ENCODE results near the gene ACOT13.
"Not testable (repeated sequence)": the region's sequence is repeated elsewhere in the genome, so short reads cannot be mapped to it uniquely, and the experiment has no call there.

Gene ACOT13

DNA sequence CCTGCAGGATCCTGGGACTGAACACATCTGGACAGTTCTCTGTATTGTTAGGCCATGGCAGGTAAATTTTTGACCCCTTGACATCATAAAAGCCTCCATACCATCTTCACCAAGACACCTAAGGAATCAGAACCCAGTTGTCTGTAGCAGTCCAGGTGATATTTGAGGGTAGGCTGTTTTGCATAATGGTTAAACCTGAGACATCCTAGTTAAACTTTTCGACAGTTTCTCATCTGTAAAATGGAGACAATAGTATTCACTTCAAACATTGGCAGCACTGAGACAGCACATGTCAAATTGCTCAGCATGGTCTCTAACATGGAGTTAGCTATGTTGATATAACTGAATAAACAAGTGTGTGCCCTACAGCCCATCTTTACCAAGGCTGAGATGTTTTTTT, 27.3 kb downstream of the ACOT13 start:
- DNase-seq: no peak

DNA sequence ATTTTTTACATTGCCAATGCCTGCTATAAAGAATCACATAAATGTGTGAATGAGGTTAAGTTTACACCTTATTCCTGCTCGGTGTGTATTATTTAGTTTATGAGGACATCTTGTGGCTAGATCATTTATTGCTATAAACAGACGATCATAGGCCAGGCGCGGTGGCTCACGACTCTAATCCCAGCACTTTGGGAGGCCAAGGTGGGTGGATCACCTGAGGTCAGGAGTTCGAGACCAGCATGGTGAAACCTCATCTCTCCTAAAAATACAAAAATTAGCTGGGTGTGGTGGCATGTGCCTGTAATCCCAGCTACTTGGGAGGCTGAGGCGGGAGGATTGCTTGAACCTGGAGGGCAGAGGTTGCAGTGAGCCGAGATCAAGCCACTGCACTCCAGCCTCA, 28.8 kb downstream of the ACOT13 start:
- DNase-seq: not testable (repeated sequence)

DNA sequence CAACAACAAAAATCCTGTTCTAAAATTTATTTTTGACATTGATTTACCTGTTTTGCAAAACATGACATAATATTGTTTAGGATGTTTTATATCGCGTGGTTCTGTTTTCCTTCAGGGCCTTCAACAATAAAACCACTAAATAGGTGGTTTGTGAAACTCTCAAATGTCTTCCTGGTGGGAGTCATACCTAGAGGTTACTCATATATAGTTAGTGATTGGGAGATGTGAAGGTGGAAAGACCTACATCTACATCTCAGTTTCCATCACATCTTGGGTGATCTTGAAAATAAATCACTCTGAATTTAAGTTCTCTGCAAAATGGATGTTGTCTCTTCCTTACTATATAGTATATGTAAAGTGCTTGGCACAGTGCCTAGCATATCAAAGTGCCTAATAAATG, 29.2 kb downstream of the ACOT13 start:
- DNase-seq: no peak

DNA sequence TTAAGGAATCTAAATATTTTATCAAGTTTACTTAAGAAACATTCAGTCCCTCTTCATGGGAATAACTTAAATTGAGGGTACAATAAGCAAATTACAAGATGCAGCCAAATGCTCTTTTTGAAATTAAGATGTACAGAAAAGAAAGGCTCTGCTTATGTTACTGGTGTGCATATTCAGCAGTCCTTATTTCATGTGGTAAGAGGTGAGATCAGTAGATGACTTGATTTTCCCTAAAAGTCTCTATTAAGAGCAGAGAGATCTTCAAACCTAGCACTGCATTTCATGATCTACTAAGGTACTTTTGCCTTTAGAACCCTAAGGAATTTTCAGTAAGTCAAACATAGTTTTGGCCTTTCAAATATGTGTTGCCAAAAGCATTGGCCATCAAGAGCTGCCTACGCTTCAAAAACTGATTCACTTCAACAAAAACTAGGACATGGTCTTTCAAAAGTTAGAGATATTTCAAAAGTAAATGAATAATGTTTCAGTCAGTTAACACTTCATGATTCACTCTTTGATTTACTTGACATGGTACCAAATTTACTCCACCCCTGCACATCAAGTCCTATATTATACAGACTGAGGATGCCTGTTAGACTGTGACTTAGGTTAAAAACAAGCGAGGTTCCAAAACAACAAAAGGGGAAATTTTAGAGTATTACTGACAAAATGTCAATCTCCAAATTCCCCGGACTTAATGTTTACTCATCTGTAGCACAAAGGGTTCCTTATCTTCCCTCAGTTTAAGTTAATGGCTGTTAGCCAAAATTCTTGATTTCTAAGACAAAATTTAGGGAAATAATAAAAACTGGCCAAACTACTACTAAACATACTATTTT, 32.9 kb downstream of the ACOT13 start:
- no peak for DNase-seq

DNA sequence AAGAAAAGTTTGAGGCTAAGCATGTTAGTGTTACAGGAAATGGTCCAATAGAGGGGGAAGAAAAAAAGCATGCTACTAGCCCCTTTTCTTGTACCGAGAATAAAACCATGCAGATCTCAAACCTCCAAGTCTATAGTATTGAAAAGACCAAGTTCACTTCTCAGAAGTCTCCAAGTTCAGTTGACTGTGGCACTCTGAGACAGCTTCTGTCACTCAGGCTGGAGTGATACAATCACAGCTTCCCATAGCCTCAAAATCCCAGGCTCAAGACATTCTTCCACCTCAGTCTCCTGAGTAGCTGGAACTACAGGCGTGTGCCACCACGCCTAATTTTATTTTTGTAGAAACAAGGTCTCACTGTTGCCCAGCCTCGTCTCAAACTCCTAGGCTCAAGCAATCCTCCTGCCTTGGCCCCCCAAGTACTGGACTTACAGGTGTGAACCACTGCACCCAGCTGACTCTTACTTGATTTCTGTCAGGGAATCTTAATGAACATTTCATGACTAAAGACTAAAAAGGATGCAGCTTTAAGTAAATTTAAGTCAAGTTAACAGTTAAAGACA, 35.9 kb downstream of the ACOT13 start:
- no peak for DNase-seq

DNA sequence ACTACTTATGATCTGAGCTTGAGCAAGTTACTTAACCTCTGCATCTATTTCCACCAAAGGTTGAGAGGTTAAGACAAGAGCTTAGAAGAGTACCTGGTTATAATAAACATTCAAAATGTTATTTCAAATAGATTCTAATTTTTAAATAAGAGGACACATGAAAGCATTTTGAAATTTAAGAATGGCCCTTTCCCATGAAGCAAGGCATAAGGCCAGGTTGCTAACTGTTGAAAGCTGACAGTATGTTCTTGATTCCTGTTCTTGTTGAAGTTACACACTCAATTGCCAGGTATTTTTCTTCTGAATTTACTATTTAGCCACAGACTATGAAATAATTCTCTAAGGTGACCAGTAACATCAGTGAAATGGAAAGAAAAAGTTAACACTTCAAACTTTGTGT, 37.6 kb downstream of the ACOT13 start:
- no peak for DNase-seq

DNA sequence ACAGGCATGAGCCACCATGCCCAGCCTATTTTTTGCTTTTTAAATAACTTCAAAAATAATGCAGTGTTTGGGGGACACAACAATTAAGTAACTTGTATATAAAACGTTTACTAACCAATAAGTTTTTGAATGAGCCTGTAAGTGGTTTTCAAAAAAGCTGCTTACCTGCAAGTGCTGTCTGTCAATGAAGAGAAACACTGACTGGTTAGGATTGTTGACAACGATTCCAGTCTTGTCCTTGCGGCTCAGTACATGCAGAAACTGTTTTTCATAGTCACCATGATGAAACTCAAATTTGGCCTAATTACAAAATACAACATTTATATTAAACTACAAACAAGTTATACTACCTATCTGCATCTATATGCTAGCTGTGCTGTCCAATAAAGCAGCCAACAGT, 41.7 kb downstream of the ACOT13 start:
- DNase-seq: no peak

DNA sequence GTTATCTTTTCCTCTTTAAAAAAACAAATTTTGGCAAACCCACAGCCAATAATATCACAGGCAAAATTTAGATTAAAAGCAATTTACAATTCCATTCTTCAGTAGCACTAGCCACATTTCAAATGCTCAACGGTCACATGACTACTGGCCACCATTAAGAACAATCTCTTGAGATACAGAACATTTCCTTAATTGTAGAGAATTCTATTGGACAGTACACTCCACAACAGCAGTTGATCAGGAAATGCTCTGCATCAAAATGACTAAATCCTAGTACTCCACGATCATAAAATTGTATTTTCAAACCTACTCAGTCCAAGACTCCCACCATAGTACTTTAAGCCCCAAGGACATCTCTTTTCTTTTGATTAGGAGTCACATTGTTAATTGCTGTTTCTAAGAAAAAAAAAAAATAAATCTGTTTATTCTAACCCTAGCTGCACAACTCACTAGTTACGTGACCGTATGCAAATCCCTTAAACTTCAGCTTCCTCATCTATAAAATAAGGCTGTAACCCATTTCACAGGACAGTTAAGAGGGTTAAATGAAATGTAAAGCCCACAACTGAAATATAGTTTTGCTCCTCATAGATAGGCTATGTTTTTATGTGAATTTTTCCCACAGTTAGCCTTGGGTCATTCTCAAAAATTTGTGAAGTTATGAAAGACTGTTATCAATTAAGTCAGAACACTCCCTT, 42.3 kb downstream of the ACOT13 start:
- no peak for DNase-seq

DNA sequence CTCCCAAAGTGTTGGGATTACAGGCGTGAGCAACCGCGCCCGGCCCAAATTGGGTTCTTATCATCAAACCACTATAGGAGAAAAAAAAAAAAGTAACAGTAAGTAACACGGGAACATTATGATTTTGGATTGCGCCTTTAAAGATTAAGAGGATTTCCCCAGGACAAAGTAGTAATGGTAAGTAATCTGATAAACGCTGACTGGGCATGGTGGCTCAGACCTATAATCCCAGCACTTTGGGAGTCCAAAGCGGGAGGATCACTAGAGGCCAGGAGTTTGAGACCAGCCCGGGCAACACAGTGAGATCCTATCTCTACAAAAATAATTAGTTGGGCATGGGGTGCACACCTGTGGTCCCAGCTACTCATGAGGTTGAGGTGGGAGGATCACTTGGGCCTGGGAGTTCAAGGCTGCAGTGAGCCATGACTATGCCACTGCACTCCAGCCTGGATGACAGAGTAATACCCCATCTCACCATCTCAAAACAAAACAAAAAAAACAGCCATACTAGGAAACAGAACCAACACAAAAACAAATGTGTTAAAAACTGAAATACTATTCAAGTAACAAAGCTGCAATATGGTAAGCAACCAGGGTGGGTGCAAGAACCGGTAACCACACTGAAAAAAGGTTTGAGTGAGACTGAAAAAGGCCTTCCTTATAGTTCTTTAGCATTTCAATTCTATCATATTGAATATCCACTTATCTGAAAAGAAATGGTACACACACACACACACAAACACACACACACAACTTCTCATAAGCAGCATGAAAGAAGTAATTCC, 43.8 kb downstream of the ACOT13 start:
- no peak for DNase-seq

DNA sequence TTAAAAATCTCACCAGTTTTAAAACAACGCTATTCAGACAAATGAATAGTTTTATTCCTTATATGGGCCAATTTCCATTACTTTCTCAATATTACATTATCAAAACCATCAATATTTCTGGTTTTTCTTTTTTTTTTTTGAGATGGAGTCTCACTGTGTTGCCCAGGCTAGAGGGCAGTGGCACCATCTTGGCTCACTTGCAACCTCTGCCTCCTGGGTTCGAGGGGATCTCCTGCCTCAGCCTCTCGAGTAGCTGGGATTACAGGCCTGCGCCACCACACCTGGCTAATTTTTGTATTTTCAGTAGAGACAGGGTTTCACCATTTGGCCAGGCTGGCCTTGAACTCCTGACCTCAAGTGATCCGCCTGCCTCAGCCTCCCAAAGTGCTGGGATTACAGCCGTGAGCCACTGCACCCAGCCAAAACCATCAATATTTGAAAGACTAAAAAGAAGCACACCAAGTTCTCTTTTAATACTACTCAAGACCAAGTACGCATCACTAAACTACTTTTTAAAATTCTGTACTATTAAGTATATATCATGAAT, 49.8 kb downstream of the ACOT13 start:
- not testable (repeated sequence) for DNase-seq

DNA sequence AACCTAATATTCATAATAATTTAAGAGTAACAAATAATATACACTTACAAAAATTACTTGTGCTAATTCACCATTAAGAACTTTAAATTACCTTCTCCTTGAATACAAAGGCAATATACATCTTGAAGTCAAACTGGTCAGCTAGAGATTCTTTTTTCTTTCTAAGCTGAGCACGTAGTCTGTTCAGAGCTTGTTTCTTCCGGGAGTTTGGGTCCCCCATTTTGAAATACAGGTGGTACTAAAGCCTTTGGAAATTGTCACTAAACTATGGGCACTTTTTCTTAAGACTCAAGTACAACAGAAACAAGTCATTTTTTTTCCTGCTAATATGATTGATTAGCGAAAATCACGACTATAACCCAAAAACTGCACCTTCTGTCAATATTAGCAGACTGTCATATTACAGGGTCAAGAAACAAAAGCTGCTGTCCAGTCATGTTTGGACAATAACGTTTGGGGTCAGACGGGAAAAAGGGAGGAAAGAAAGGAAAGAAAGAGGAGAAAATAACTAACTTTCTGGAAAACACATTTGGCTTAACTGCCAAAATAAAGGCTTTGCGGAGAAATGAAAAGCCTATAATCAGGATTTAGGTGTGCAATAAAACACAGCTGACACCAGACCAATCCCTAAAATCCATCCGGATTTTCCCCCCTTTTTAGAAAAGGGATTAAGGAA, 51.7 kb downstream of the ACOT13 start:
- DNase-seq: no peak

DNA sequence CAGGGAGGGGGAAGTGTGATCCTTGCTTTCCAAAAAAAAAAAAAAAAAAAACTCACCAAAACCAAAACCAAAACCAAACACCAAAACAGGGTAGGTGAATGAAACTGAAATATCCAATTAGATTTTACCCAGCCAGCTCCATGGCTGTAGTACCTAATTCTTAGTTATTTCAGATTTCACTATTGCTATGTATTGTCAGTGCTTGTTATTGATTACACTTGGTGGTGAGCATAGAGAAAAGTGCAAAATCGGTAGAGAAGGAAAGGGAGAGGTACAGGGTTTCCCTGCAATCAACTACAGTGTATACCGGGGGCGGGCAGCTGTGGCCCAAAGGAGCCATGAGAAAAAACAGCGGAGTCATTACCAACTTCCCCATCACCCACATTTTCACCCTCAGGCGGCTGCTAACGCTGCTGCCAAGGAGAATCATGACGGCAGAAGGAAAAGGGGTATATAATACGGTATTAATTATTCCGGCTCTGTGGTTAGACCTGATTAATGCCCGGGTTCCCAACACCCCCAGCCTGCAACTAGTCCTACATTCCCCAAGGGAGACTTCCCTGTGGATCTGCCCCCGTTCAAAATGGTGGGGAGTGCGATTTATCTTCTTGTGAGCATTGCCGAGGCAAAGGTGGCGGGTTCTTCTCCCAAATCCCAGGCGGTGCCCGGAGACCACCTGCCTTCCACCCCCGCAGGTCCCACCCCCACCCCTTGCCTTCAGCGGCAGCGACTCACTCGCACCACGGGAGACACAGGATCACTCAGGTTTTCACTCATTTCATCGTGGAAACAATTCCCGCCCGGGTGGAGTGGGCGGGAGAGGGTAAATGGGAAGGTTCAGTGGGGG, 52.5 kb downstream of the ACOT13 start, which contains the start of gene C6orf62:
Gene C6orf62 (minus strand): TSS at position 30 of the 847 bp plus-strand sequence. CDS start 486 bp downstream, outside the sequence.
- DNase-seq: no peak

DNA sequence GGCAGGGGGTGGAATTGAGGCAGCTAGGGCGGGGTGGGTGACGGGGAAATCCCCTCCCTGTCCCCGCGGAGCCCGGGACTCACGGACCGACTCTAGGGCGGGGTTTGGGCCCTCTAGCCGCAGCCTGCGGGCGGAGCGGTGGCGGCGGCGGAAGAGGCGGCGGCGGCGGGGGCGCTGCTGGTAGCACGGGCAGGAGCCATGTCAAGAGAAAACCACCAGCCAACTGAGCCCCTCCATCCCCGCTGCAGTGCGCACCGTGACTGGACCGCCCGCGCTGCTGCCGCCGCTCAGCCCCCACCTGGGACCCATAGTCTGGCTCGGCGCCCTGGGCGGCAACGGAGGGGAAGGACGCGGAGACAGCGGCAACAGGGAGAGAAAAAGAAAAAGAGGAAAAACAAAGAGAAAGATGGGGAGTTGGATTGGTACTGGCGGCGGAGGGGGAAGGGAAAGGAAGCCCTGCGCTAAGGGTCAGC, 53.3 kb downstream of the ACOT13 start:
- peak in 1 of 2 experiments; percentile 36 for DNase-seq

DNA sequence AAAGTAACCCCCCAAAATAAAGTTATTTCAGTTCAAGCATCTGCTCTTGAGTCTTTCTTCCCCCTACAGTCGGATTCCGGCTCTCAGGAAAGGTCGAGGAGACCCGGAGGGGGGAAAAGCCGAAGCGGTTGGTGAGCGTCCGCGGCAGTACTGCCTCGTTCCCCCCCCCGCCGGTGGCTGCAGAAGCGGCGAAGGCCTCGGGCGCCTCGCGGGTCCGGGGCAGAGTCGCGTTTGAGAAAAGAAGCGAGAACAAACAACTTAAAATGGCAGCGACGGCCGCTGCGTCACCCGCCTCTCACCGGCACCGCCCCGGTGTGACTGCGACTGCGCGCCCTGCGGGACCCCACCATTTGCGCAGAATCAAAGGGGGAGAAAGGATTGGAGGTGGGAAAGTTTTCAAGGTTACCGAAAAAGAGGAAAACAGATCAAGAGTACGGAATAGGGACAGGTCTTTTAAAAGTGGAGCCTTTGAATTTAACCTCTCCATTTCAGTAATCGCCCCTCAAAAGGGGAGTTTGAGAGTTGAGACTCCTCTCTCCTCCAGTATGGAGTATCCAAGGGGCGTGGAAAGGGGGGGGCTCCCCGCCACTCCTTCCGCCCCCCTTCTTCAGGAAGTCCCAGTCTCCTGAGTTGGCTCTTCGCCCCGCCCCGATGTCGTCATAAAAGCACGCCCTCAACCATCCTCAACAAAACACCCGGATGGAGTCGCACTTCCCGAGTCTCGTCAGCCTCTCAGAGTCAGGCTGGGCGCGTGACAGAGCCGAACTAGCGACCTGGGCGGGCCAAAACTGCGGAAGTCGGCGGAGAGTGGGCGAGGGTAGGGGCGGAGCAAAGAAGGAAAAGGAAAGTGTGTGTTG, 54.0 kb downstream of the ACOT13 start:
- DNase-seq: peak; percentile 99

DNA sequence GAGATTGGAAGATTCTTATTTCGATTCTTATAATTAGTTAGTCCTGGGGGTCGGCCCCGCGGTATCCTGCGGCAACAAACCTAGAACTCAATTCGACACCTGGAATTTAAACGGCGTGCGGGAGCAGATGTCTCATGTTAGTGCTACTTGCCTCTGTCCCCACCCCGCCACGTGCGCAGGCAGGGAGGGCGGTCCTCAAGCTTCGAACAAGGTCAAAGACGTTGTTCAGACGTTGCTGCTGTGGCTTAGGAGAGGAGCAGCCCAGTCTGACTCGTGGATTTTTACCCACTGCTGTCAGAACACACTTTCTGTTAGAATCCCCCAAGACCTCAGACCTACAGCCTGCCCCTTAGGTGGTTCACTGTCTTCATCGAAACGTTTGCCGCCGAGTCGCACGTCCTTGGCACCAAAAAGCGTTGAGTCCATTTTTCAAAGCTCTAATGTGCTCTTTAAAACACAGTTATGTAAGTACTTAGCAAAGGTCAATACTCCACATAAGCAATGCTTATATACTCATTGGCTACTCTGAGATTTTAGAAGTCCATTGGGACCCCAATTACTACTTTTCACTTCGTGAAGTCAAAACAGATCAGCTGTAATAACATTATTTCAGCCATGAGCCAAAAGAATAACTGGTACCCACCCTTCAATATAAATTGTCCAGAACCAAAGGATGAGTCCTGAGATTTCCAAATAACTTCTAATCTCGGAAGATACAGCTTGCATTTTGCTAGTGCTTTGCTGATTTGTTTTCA, 54.8 kb downstream of the ACOT13 start:
- DNase-seq: peak; percentile 79 to 89

DNA sequence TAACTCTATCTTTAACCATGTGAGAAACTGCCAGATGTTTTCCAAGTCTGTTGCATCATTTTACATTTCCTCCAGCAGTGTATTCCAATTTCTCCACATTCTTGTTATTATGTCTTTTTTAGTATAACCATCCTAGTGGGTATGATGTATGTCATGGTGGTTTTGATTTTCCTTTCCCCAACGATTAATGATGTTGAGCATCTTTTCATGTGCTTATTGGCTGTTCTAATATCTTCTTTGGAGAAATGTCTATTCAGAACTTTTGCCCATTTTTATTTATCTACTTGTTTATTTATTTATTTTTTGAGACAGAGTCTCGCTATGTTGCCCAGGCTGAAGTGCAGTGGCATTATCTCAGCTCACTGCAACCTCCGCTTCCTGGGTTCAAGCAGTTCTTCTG, 56.4 kb downstream of the ACOT13 start:
- DNase-seq: no peak

DNA sequence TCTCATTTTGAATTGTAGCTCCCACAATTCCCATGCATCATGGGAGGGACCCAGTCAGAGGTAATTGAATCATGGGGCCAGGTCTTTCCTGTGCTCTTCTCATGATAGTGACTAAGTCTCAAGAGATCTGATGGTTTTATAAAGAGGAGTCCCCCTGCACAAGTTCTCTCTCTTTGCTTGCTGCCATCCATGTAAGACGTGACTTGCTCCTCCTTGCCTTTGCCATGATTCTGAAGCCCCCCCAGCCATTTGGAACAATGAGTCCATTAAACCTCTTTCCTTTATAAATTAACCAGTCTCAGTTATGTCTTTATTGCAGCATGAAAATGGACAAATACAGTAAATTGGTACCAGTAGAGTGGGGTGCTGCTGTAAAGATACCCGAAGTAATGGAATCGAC, 63.8 kb downstream of the ACOT13 start:
- DNase-seq: not testable (repeated sequence)

DNA sequence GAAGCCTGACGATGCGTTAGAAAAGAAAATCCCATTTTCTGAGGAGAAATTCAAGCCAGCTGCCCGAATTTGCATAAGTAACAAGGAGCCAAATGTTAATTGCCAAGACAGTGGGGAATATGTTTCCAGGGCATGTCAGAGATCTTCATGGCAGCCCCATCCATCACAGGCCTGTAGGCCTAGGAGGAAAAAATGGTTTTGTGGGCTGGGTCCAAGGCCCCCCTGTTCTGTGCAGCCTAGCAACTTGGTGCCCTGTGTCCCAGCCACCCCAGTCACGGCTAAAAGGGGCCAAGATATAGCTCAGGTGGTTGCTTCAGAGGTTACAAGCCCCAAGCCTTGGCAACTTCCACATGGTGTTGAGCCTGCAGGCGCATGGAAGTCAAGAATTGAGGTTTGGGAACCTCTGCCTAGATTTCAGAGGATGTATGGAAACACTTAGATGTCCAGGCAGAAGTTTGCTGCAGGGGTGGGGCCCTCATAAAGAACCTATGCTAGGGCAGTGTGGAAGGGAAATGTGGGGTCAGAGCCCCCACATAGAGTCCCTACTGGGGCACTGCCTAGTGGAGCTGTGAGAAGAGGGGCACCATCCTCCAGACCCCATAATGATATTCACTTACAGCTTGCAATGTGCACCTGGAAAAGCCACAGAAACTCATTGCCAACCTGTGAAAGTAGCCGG, 64.7 kb downstream of the ACOT13 start:
- DNase-seq: not testable (repeated sequence)

DNA sequence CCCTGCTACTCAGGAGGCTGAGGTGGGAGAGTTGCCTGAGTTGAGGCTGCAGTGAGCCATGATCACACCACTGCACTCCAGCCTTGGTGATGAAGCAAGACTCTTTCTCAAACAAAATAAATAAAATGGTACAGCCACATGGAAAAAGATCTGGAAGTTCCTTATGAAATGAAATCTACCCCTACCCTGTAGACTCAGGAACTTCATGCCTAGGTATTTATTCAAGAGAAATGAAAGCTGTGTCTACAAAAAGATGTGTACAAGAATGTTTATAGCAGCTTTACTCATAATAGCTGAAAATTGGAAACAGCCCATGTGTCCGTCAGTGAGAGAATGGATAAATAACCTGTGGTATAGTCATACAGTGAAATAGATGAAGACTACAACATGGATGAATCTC, 67.3 kb downstream of the ACOT13 start:
- no peak for DNase-seq

Data from NCI-H187 (cell line).